ENCODE results near the gene ZNF732.

- no peak for TF ChIP-seq POLR2A (IDR thresholded peaks at IDR 0.05)
- TF ChIP-seq CTCF (IDR thresholded peaks at IDR 0.05) = no peak
These were observed 71.1 kb downstream of the ZNF732 start for GRCh38 chr4:234178-234577.
